Embryonic facial prominence (tissue), 1 donor: Measurements from ENCODE around the gene HDAC3.

Source experiments
- DNase-seq: peaks from one replicate; pipeline ENCODE4 v3.0.0-alpha.2; 2016; ENCODE audit errors: extremely low spot score

Gene HDAC3

GRCh38 chr5:141603923-141604717 lies 32.5 kb downstream of the HDAC3 start:
- no peak for DNase-seq

- no peak for DNase-seq
These were observed 34.0 kb downstream of the HDAC3 start for GRCh38 chr5:141602606-141603005.

- DNase-seq = no peak
These were observed 38.0 kb downstream of the HDAC3 start for GRCh38 chr5:141598391-141599345.

GRCh38 chr5:141597814-141598213 lies 38.8 kb downstream of the HDAC3 start:
- no peak for DNase-seq

GRCh38 chr5:141597394-141597793 lies 39.3 kb downstream of the HDAC3 start:
- DNase-seq = no peak

- no peak for DNase-seq
These were observed 39.8 kb downstream of the HDAC3 start for GRCh38 chr5:141596867-141597266.

GRCh38 chr5:141590127-141590526 lies 46.5 kb downstream of the HDAC3 start:
- no peak for DNase-seq

- DNase-seq = no peak
These were observed 50.4 kb downstream of the HDAC3 start for GRCh38 chr5:141586246-141586645.

- no peak for DNase-seq
These were observed 51.1 kb downstream of the HDAC3 start for GRCh38 chr5:141585594-141585993.

GRCh38 chr5:141574122-141574510 lies 62.5 kb downstream of the HDAC3 start:
- no peak for DNase-seq

- DNase-seq = no peak
These were observed 63.0 kb downstream of the HDAC3 start for GRCh38 chr5:141573489-141574121.
